K562 (cell line): ENCODE data around the gene SEC22C. TPM values are rescaled to one million over a fixed set of nuclear protein-coding genes. Genes with fewer than 3 reads are reported as not detected.

Experiments used
- ARHGAP35 ChIP-seq: fragments of 450-650 bp; IDR thresholded peaks from 2 replicates; pipeline ENCODE4 v1.6.1; 2018; ENCODE audit not compliant: partially characterized antibody
- DLX4 ChIP-seq: fragments of 250-450 bp; sonication (Bioruptor Pico); IDR thresholded peaks from 2 replicates; pipeline ENCODE4 v1.6.1; 2021; ENCODE audit warnings: mild to moderate bottlenecking
- E2F6 ChIP-seq, 2 experiments: IDR thresholded peaks; 2 replicates each; pipeline ENCODE4 v1.6.1; 2011; ENCODE audit warnings: borderline replicate concordance in 1 of 2, control low read depth in 1 of 2, low read depth in 1 of 2, low read length in 1 of 2, mild to moderate bottlenecking in 1 of 2, mixed read lengths in 1 of 2, moderate library complexity in 1 of 2; ENCODE audit not compliant: insufficient read depth in 1 of 2, insufficient read length in 1 of 2, poor library complexity in 1 of 2, severe bottlenecking in 1 of 2; ENCODE audit errors: extremely low read depth in 1 of 2
- ELF2 ChIP-seq: fragments of 250-450 bp; sonication (Bioruptor Pico); IDR thresholded peaks from 2 replicates; pipeline ENCODE4 v1.5.0; 2021; ENCODE audit warnings: mild to moderate bottlenecking
- GABPB2 ChIP-seq: fragments of 250-450 bp; sonication (Bioruptor Pico); conservative IDR thresholded peaks from 2 replicates; pipeline ENCODE4 v1.5.1; 2021; ENCODE audit warnings: mild to moderate bottlenecking
- HDAC1 ChIP-seq, 2 experiments: fragments of 450-650 bp; IDR thresholded peaks; 2 replicates each; pipeline ENCODE4 v1.6.1; 2016 to 2017; ENCODE audit warnings: inconsistent platforms in 1 of 2, mild to moderate bottlenecking in 1 of 2, moderate library complexity in 1 of 2
- KLF16 ChIP-seq: IDR thresholded peaks from 2 replicates; pipeline ENCODE4 v1.6.1; 2016; ENCODE audit warnings: antibody characterized with exemption
- MTA2 ChIP-seq: fragments of 450-650 bp; IDR thresholded peaks from 2 replicates; pipeline ENCODE4 v1.6.1; 2016; ENCODE audit warnings: low read depth
- MXI1 ChIP-seq: IDR thresholded peaks from 2 replicates; pipeline ENCODE4 v1.6.1; 2011; ENCODE audit warnings: low read depth, mild to moderate bottlenecking, improper control_type of control experiment, low read length
- PRMT5 ChIP-seq: sonication (generic); formaldehyde crosslinking; IDR thresholded peaks from 2 replicates; pipeline ENCODE4 v1.5.0; 2020; ENCODE audit warnings: missing genetic modification reagents
- TBL1XR1 ChIP-seq, 2 experiments: IDR thresholded peaks; 2 replicates each; pipeline ENCODE4 v1.6.1; 2012; ENCODE audit warnings: improper control_type of control experiment in 2 of 2, low read length in 2 of 2, mild to moderate bottlenecking in 1 of 2
- WHSC1 ChIP-seq: IDR thresholded peaks from one replicate; pipeline ENCODE4 v1.6.1; 2012; ENCODE audit warnings: low read length, control low read depth, inconsistent platforms
- ZBTB12 ChIP-seq: fragments of 250-450 bp; sonication (Bioruptor Pico); IDR thresholded peaks from 2 replicates; pipeline ENCODE4 v1.4.0; 2020
- ZC3H4 ChIP-seq: sonication (generic); formaldehyde crosslinking; IDR thresholded peaks from 2 replicates; pipeline ENCODE4 v1.9.0; 2021; ENCODE audit warnings: missing genetic modification reagents, borderline replicate concordance
- ZNF318 ChIP-seq, 2 experiments: fragments of 450-650 bp; IDR thresholded peaks; 2 replicates each; pipeline ENCODE4 v1.6.1; 2016; ENCODE audit warnings: mild to moderate bottlenecking in 2 of 2, borderline replicate concordance in 1 of 2, low read depth in 1 of 2, moderate library complexity in 1 of 2
- ZNF551 ChIP-seq: fragments of 250-450 bp; sonication (Bioruptor Pico); IDR thresholded peaks from 2 replicates; pipeline ENCODE4 v1.5.0; 2021; ENCODE audit warnings: mild to moderate bottlenecking, moderate library complexity
- ZNF561 ChIP-seq: fragments of 450-650 bp; formaldehyde crosslinking; conservative IDR thresholded peaks from 2 replicates; pipeline ENCODE4 v1.4.0; 2020; ENCODE audit warnings: mild to moderate bottlenecking, moderate library complexity
- polyA plus RNA-seq, 8 experiments: library from polyadenylated mRNA; depleted of rRNA in 4 of 8; stranded (reverse) in 5 of 8; unstranded in 3 of 8; fragments of >200 nt; fragmentation: Nextera tagmentation in 2 of 8; fragmentation: Illumina TruSeq in 1 of 8; extraction: Ambion mirVana in 2 of 8; extraction: Trizol in 1 of 8; gene quantifications; 2 replicates each; pipeline versions ENCODE4 v1.2.1 to v1.2.3, GENCODE V29; 2011 to 2014; ENCODE audit warnings: inconsistent platforms in 1 of 8, missing spikeins in 1 of 8
- total RNA-seq, 7 experiments: library from RNA; depleted of rRNA in 6 of 7; stranded (reverse); fragments of >200 nt in 6 of 7; fragmentation: Illumina TruSeq in 2 of 7; extraction: Trizol in 2 of 7; gene quantifications; 2 replicates each; pipeline versions ENCODE4 v1.2.1 to v1.2.3, GENCODE V29; 2011 to 2021; ENCODE audit warnings: low replicate concordance in 1 of 7

The SEC22C gene
- total and polyA plus RNA-seq, 9 of the 15 experiments (the other 6 are each of a cell fraction or from before 2014, with no cell fraction given), result 35.6 to 68.4 (median 50.7) TPM

- TF ChIP-seq ZNF318 (IDR thresholded peaks at IDR 0.05; ENCODE audit: borderline replicate concordance in 1 of 2, low read depth in 1 of 2), result no peak
- TF ChIP-seq MXI1, result no peak
- no peak for TF ChIP-seq TBL1XR1 (IDR thresholded peaks at IDR 0.05; ENCODE audit: low read length in 2 of 2)
- no peak for TF ChIP-seq ARHGAP35
- TF ChIP-seq E2F6 (IDR thresholded peaks at IDR 0.05; ENCODE audit: borderline replicate concordance in 1 of 2, extremely low read depth in 1 of 2, insufficient read depth in 1 of 2, insufficient read length in 1 of 2, low read depth in 1 of 2, low read length in 1 of 2, poor library complexity in 1 of 2, severe bottlenecking in 1 of 2), result peak in 1 of 2 experiments; percentile 48
- no peak for TF ChIP-seq ZNF551
- no peak for TF ChIP-seq ZNF561
- no peak for TF ChIP-seq DLX4 (CRISPR knock-in tag)
- TF ChIP-seq KLF16, result no peak
- no peak for TF ChIP-seq ZC3H4 (CRISPR knock-in tag)
- no peak for TF ChIP-seq PRMT5
- TF ChIP-seq ELF2 (CRISPR knock-in tag), result no peak
- no peak for TF ChIP-seq GABPB2 (CRISPR knock-in tag)
- TF ChIP-seq MTA2, result no peak
- no peak for TF ChIP-seq HDAC1 (IDR thresholded peaks at IDR 0.05)
- TF ChIP-seq ZBTB12 (CRISPR knock-in tag), result no peak
- no peak for TF ChIP-seq WHSC1
Measured at GRCh38 chr3:42502429-42503250, 79.1 kb downstream of the SEC22C start, which contains the start of gene VIPR1 (continued).
